PC-3 (cell line): ENCODE measurements around the gene CDKN2AIP. TPM values are rescaled to one million over a fixed set of nuclear protein-coding genes. Genes with fewer than 3 reads are reported as not detected.
A peak's percentile ranks its signal among the peaks of the same experiment; 100 is the strongest.

Experiments used
- ATAC-seq: fragments of 200-7000 bp; cut with Tn5 transposase; 2 replicates; pipeline ENCODE4 v1.9.1; 2020; ENCODE audit warnings: mild to moderate bottlenecking, moderate library complexity
- BruUV-seq: library from RNA; stranded (reverse); fragments of 400-500 nt; replicated peaks from 2 replicates; lab custom pipeline; 2021; lab: Mats Ljungman, UMichigan
- CTCF ChIA-PET: fragments of 300-600 bp; sonication (Branson Sonifier 250); formaldehyde crosslinking; loops from one replicate; lab custom pipeline; 2022; ENCODE audit warnings: antibody characterized with exemption; lab: Charles Lee
- POLR2A ChIA-PET: fragments of 300-600 bp; sonication (Branson Sonifier 250); formaldehyde crosslinking; loops from one replicate; lab custom pipeline; 2022; ENCODE audit warnings: antibody characterized with exemption; ENCODE audit not compliant: unreplicated experiment; lab: Charles Lee
- DNase-seq: peaks from one replicate; pipeline ENCODE4 v3.0.0-alpha.2; 2015
- H2AFZ ChIP-seq: fragments of 300-600 bp; sonication (generic); 2 replicates; pipeline ENCODE4 v1.6.0; 2016; ENCODE audit warnings: antibody characterized with exemption, low read length
- H3F3A ChIP-seq: fragments of 300-600 bp; sonication (generic); one replicate; pipeline ENCODE4 v1.6.0; 2017; ENCODE audit warnings: antibody characterized with exemption, low read length, control low read depth, mild to moderate bottlenecking; ENCODE audit not compliant: unreplicated experiment
- H3K27ac ChIP-seq: fragments of 300-600 bp; sonication (generic); 2 replicates; pipeline ENCODE4 v1.5.1; 2016; ENCODE audit warnings: mild to moderate bottlenecking, low read length
- H3K27me3 ChIP-seq: fragments of 300-600 bp; sonication (generic); 2 replicates; pipeline ENCODE4 v1.6.1; 2016; ENCODE audit warnings: low read length, mixed read lengths
- H3K36me3 ChIP-seq: fragments of 300-600 bp; sonication (generic); 2 replicates; pipeline ENCODE4 v1.6.1; 2016; ENCODE audit warnings: low read depth, mixed run types, low read length, mixed read lengths
- H3K4me1 ChIP-seq: fragments of 300-600 bp; sonication (generic); 2 replicates; pipeline ENCODE4 v1.5.1; 2016; ENCODE audit warnings: low read length; ENCODE audit not compliant: insufficient read depth
- H3K4me2 ChIP-seq: fragments of 300-600 bp; sonication (generic); 2 replicates; pipeline ENCODE4 v1.6.0; 2016; ENCODE audit warnings: low read length
- H3K4me3 ChIP-seq: fragments of 300-600 bp; sonication (generic); 2 replicates; pipeline ENCODE4 v1.5.1; 2016; ENCODE audit warnings: mild to moderate bottlenecking, low read length, mixed read lengths
- H3K79me2 ChIP-seq: fragments of 300-600 bp; sonication (generic); 2 replicates; pipeline ENCODE4 v1.6.1; 2017; ENCODE audit warnings: low read length, mixed read lengths
- H3K9ac ChIP-seq: fragments of 300-600 bp; sonication (generic); 2 replicates; pipeline ENCODE4 v1.6.0; 2016; ENCODE audit warnings: mild to moderate bottlenecking, low read length
- H3K9me2 ChIP-seq: fragments of 300-600 bp; sonication (generic); replicated peaks from 2 replicates; pipeline ENCODE4 v1.6.1; 2016; ENCODE audit warnings: mixed run types, low read length, mixed read lengths
- H3K9me3 ChIP-seq: fragments of 300-600 bp; sonication (generic); 2 replicates; pipeline ENCODE4 v1.6.1; 2016; ENCODE audit warnings: low read length, mixed read lengths
- H4K20me1 ChIP-seq: fragments of 300-600 bp; sonication (generic); 2 replicates; pipeline ENCODE4 v1.6.1; 2016; ENCODE audit warnings: low read length, mixed read lengths
- EZH2 ChIP-seq: fragments of 300-600 bp; sonication (generic); IDR thresholded peaks from one replicate; pipeline ENCODE4 v1.6.1; 2017; ENCODE audit warnings: antibody characterized with exemption, mild to moderate bottlenecking, low read length; ENCODE audit not compliant: unreplicated experiment
- EZH2phosphoT487 ChIP-seq: fragments of 300-600 bp; sonication (generic); IDR thresholded peaks from 2 replicates; pipeline ENCODE4 v1.6.1; 2018; ENCODE audit warnings: mild to moderate bottlenecking, antibody characterized with exemption, low read length, borderline replicate concordance
- intact Hi-C: fragments of 100-400 bp; cut with micrococcal nuclease; formaldehyde crosslinking; loops from 2 replicates; pipeline ENCODE4 v1.9.0; 2023
- total RNA-seq: library from RNA; depleted of rRNA; stranded (reverse); fragments of >200 nt; gene quantifications from 2 replicates; pipeline ENCODE4 v1.2.3, GENCODE V29; 2014
- TF ChIP-seq, protein P1 (sequence below): fragments of 300-600 bp; sonication (generic); conservative IDR thresholded peaks from 2 replicates; pipeline ENCODE4 v1.5.1; 2017; ENCODE audit warnings: antibody characterized with exemption, low read depth, mild to moderate bottlenecking, low read length

CDKN2AIP gene
- total RNA-seq, 1 experiment from 2014 or later = 31.5 TPM

DNA sequence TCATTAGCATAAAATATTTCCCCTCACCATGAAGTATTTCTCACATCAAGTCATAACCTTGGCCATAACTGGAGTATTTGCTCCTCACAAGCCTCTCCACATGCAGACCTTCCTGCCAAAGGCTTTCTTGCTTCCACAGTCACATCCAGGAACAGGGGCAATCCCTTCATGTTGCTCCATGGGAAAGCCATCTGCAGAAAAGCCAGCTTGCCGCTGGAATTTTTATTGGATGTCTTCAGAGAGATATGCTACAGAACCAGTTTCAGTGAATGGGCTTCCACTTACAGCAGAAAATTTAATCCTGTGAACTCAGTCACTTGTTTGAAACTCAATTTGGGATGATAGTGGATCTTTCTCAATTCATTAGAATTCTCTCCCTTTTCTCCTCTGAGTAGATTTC is 3.2 kb upstream of the CDKN2AIP start:
- Histone ChIP-seq H2AFZ (no peak overlapping the region), H3K4me2 (peak overlapping the region; percentile 25), H3K27me3 (no peaks in the 10 kb centered on the region), H3K4me1 (peaks cover 52% of the 10 kb centered on the region), H3K9ac (no peak overlapping the region), H3K27ac (peak overlapping the region; percentile 64), H3K4me3 (no peak overlapping the region), H3K9me3 (no peaks in the 10 kb centered on the region), H3K9me2 (no peaks in the 10 kb centered on the region), H3K79me2 (peaks cover 28% of the 10 kb centered on the region), H3K36me3 (peaks cover 7% of the 10 kb centered on the region), H3F3A (peaks cover 3% of the 10 kb centered on the region), H4K20me1 (peaks cover 12% of the 10 kb centered on the region)
- TF ChIP-seq EZH2phosphoT487 (no peak), EZH2 (no peak)
- POLR2A ChIA-PET = no interaction called here
- peak; percentile 58 for DNase-seq
- no TSS peak for BruUV-seq
- intact Hi-C loops = no loop called here
- no peak for ATAC-seq
- CTCF ChIA-PET = no interaction called here

DNA sequence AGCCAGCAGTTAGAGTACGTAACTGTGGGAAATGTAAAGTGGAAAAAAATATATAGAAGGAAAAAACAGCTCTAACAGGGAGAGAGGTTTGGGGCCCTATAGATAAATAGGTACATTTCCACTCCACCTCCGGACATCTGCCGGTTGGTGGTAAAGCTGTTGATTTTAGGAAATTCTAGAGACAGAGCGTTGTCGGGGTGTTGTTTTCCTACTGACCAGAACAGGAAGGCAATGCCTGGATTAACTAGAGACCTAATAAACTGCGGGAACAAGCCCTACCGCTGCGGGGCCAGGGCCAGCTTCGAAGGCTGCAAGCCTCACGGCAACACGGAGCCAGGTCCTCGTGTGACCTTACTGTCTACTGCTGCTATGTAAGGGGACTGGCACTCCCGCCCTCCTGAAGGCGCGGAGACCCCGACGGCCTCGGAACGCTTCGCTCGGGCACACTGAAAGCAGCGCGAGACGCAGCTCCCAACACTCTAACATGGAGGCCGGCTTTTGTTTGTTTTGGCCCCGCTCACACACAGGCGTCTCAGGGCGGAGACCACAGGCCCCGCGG is 702 bp upstream of the CDKN2AIP start:
- intact Hi-C loops = loop anchor here (1.0 to 2.0 kb wide), 2 partner anchors 29 to 61 kb away; partner anchors contain the start of gene ING2
- Histone ChIP-seq H3K4me3 (peak overlapping the region; percentile 83), H3K9me3 (no peaks in the 10 kb centered on the region), H3K4me2 (peak overlapping the region; percentile 84), H3K9me2 (no peaks in the 10 kb centered on the region), H2AFZ (peak overlapping the region; percentile 79), H3K79me2 (peaks cover 52% of the 10 kb centered on the region), H3F3A (no peaks in the 10 kb centered on the region), H3K9ac (peak overlapping the region; percentile 98), H3K27ac (peak overlapping the region; percentile 97), H3K4me1 (peaks cover 51% of the 10 kb centered on the region), H3K36me3 (peaks cover 30% of the 10 kb centered on the region), H3K27me3 (no peaks in the 10 kb centered on the region), H4K20me1 (peaks cover 32% of the 10 kb centered on the region)
- TSS peak; percentile 76 for BruUV-seq
- peak; percentile 39 for DNase-seq
- TF ChIP-seq, protein P1, sequence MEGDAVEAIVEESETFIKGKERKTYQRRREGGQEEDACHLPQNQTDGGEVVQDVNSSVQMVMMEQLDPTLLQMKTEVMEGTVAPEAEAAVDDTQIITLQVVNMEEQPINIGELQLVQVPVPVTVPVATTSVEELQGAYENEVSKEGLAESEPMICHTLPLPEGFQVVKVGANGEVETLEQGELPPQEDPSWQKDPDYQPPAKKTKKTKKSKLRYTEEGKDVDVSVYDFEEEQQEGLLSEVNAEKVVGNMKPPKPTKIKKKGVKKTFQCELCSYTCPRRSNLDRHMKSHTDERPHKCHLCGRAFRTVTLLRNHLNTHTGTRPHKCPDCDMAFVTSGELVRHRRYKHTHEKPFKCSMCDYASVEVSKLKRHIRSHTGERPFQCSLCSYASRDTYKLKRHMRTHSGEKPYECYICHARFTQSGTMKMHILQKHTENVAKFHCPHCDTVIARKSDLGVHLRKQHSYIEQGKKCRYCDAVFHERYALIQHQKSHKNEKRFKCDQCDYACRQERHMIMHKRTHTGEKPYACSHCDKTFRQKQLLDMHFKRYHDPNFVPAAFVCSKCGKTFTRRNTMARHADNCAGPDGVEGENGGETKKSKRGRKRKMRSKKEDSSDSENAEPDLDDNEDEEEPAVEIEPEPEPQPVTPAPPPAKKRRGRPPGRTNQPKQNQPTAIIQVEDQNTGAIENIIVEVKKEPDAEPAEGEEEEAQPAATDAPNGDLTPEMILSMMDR = no peak
- TF ChIP-seq EZH2phosphoT487 = no peak
- TF ChIP-seq EZH2 = no peak
- ChIA-PET CTCF (no interaction called here), POLR2A (interaction anchor here (0.6 to 0.7 kb wide), 2 partner anchors 253 to 368 kb away, joined by 3 to 5 read pairs; no protein-coding TSS in a partner anchor)
- ATAC-seq = peak; percentile 23

DNA sequence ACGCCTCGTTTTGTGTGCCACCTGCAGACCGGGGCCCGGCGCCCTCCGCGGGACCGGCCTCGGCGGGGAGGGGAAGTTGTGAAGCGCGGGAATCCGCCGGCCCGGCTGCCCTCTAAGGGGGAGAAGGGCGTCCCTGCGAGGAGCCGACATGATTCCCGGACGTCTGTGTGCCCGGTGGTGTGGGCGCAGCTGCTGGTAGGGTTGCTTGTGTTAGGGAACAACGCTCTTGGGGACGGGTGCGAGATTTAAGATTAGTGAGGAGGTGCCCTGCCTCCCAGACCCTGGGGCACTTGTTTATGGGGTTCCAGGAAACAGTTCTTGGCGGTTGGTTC is 627 bp downstream of the CDKN2AIP start:
- CTCF ChIA-PET = no interaction called here
- no peaks in the 10 kb centered on the region for H3K9me3 ChIP-seq
- peak overlapping the region; percentile 84 for H3K4me2 ChIP-seq
- H3K4me3 ChIP-seq = peak overlapping the region; percentile 83
- peaks cover 43% of the 10 kb centered on the region for H3K36me3 ChIP-seq
- DNase-seq (peak; percentile 2), ATAC-seq (no peak)
- peak overlapping the region; percentile 32; the same call in 1 of the 2 replicates for H2AFZ ChIP-seq
- BruUV-seq = no TSS peak
- peak overlapping the region; percentile 98 for H3K9ac ChIP-seq
- intact Hi-C loops = loop anchor here (2.0 kb wide), 1 partner anchor 60 kb away; the partner anchor contains the start of gene ING2
- H4K20me1 ChIP-seq = peaks cover 32% of the 10 kb centered on the region
- peak overlapping the region; percentile 97 for H3K27ac ChIP-seq
- TF ChIP-seq, protein P1 = no peak
- TF ChIP-seq EZH2 (no peak), EZH2phosphoT487 (no peak)
- POLR2A ChIA-PET = no interaction called here
- H3K4me1 ChIP-seq = peaks cover 41% of the 10 kb centered on the region
- H3K79me2 ChIP-seq = peaks cover 57% of the 10 kb centered on the region
- H3F3A ChIP-seq = no peaks in the 10 kb centered on the region
- H3K27me3 ChIP-seq = no peaks in the 10 kb centered on the region
- no peaks in the 10 kb centered on the region for H3K9me2 ChIP-seq
